ENCODE data around the gene PCDHGC3. TPM values are rescaled to one million over a fixed set of nuclear protein-coding genes. Genes with fewer than 3 reads are reported as not detected.

Gene PCDHGC3
- total and polyA plus RNA-seq, 7 donors = 7.3 to 25.2 (median 10.4) TPM

- Histone ChIP-seq H3K9me3 (no peaks in the 10 kb centered on the region), H3K27me3 (ENCODE audit: insufficient read depth in 3 of 3, low read length in 2 of 3) (no peaks in the 10 kb centered on the region), H3K4me3 (no peak overlapping the region), H3K4me1 (peaks cover 69% of the 10 kb centered on the region), H3K27ac (peak overlapping the region; percentile 90), H3K36me3 (ENCODE audit: insufficient read depth in 1 of 2, low read depth in 1 of 2) (peaks cover 10 to 57% of the 10 kb centered on the region in 2 donors)
- 60 to 76% (median 63%) methylated on average over 3 of the region's 3 CpGs for WGBS, 3 donors
- no peak for TF ChIP-seq CTCF (IDR thresholded peaks at IDR 0.05)
- DNase-seq = no peak
- intact Hi-C loops (cut with DNase I) = no loop called here
- no peak for ATAC-seq
Observed at GRCh38 chr5:141515141-141515540, 39.4 kb downstream of the PCDHGC3 start.

GRCh38 chr5:141515946-141516671 is 40.3 kb downstream of the PCDHGC3 start:
- 70 to 83% (median 78%) methylated on average over 4 of the region's 4 CpGs for WGBS, 3 donors
- no peaks in the 10 kb centered on the region for H3K9me3 ChIP-seq
- intact Hi-C loops (cut with DNase I) = no loop called here
- no peak for DNase-seq
- H3K4me3 ChIP-seq = no peak overlapping the region
- H3K36me3 ChIP-seq (ENCODE audit: insufficient read depth in 1 of 2, low read depth in 1 of 2) = peaks cover 10 to 52% of the 10 kb centered on the region in 2 donors
- ATAC-seq = no peak
- no peaks in the 10 kb centered on the region for H3K27me3 ChIP-seq (ENCODE audit: insufficient read depth in 3 of 3, low read length in 2 of 3)
- peaks cover 79% of the 10 kb centered on the region for H3K4me1 ChIP-seq
- peak overlapping the region; percentile 90 for H3K27ac ChIP-seq
- TF ChIP-seq CTCF (IDR thresholded peaks at IDR 0.05) = no peak

GRCh38 chr5:141516672-141517025 is 40.9 kb downstream of the PCDHGC3 start:
- Histone ChIP-seq H3K27me3 (ENCODE audit: insufficient read depth in 3 of 3, low read length in 2 of 3) (no peaks in the 10 kb centered on the region), H3K36me3 (ENCODE audit: insufficient read depth in 1 of 2, low read depth in 1 of 2) (peaks cover 6 to 46% of the 10 kb centered on the region in 2 donors), H3K4me1 (peaks cover 85% of the 10 kb centered on the region), H3K4me3 (no peak overlapping the region), H3K27ac (peak overlapping the region; percentile 90), H3K9me3 (no peaks in the 10 kb centered on the region)
- DNase-seq = peak in 1 of 2 donors; percentile 38
- ATAC-seq = no peak
- 54 to 65% (median 57%) methylated on average over 8 of the region's 8 CpGs for WGBS, 3 donors
- intact Hi-C loops (cut with DNase I) = no loop called here
- TF ChIP-seq CTCF (IDR thresholded peaks at IDR 0.05) = no peak

- Histone ChIP-seq H3K4me3 (no peak overlapping the region), H3K27ac (peak overlapping the region; percentile 90), H3K9me3 (no peaks in the 10 kb centered on the region), H3K36me3 (ENCODE audit: insufficient read depth in 1 of 2, low read depth in 1 of 2) (peaks cover 7 to 47% of the 10 kb centered on the region in 2 donors), H3K27me3 (ENCODE audit: insufficient read depth in 3 of 3, low read length in 2 of 3) (no peaks in the 10 kb centered on the region), H3K4me1 (peaks cover 86% of the 10 kb centered on the region)
- TF ChIP-seq CTCF (IDR thresholded peaks at IDR 0.05) = no peak
- 60 to 72% (median 68%) methylated on average over 8 of the region's 8 CpGs for WGBS, 3 donors
- intact Hi-C loops (cut with DNase I) = no loop called here
- DNase-seq = no peak
- no peak for ATAC-seq
Observed at GRCh38 chr5:141517312-141517711, 41.5 kb downstream of the PCDHGC3 start.

Data from psoas muscle (tissue), 8 donors.